ENCODE data around the gene LTBP1.
"Not testable (repeated sequence)": the region's sequence is repeated elsewhere in the genome, so short reads cannot be mapped to it uniquely, and the experiment has no call there.

Gene LTBP1

DNA sequence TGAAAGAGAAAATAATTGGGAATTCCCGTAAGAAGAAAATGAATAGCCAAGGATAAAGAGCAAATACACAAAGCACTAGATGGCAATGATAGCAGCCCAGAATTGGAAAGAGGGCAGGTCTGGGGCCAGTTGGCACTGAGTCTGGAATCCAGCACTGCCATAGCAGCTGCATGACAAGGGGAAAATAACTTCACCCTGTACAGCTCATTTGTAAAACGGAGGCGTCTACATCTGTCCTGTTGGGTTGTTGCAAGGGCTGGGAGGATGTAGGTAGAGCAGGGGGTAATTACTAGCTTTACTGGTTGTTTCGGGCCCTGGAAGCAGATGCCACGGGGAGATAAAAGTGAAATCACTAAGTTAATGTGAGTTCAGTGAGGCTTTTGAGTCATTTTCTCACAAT, 419.7 kb downstream of the LTBP1 start:
- TF ChIP-seq, protein P1, sequence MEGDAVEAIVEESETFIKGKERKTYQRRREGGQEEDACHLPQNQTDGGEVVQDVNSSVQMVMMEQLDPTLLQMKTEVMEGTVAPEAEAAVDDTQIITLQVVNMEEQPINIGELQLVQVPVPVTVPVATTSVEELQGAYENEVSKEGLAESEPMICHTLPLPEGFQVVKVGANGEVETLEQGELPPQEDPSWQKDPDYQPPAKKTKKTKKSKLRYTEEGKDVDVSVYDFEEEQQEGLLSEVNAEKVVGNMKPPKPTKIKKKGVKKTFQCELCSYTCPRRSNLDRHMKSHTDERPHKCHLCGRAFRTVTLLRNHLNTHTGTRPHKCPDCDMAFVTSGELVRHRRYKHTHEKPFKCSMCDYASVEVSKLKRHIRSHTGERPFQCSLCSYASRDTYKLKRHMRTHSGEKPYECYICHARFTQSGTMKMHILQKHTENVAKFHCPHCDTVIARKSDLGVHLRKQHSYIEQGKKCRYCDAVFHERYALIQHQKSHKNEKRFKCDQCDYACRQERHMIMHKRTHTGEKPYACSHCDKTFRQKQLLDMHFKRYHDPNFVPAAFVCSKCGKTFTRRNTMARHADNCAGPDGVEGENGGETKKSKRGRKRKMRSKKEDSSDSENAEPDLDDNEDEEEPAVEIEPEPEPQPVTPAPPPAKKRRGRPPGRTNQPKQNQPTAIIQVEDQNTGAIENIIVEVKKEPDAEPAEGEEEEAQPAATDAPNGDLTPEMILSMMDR (IDR thresholded peaks at IDR 0.05; ENCODE audit: low read depth, low read length, missing control alignments) = no peak
- in situ Hi-C loops (cut with HindIII; ENCODE audit: low sequenced_read_pairs) = no loop called here
- H3K4me3 ChIP-seq (ENCODE audit: low read depth, low read length) = no peak overlapping the region
- DNase-seq (ENCODE audit: low read depth) = no peak

DNA sequence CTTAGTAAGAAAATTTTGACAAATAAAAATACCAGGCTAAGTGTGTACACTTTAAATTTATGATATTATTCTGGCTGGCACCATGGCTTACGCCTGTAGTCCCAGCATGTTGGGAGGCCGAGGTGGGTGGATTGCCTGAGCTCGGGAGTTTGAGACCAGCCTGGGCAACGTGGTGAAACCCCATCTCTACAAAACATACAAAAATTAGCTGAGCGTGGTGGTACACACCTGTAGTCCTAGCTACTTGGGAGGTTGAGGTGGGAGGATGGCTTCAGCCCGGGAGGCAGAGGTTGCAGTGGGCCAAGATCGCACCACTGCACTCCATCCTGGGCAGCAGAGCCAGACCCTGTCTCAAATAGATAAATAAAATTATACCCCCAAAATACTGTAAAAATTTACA, 421.8 kb downstream of the LTBP1 start:
- in situ Hi-C loops (cut with HindIII; ENCODE audit: low sequenced_read_pairs); DNase-seq (ENCODE audit: low read depth); H3K4me3 ChIP-seq (ENCODE audit: low read depth, low read length): not testable (repeated sequence)

DNA sequence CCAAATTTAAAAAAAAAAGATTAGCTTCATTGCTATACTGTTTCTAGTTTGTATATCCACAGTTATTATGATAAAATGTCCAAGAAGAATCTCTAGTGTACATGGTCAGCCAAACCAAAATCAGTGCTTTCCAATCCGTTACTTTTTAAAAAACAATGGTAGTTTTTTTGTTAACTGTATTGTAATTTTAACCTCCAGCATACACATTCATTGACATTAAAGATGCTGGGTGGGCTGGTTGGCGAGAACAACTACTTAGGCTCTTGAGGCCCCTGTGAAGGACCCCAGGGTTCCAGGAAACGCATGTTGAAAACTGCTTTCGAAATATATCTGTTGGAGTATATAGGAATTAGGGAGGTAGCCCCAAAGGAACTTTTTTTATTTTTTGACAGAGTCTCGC, 422.4 kb downstream of the LTBP1 start:
- no peak overlapping the region for H3K4me3 ChIP-seq (ENCODE audit: low read depth, low read length)
- DNase-seq (ENCODE audit: low read depth) = no peak
- in situ Hi-C loops (cut with HindIII; ENCODE audit: low sequenced_read_pairs) = no loop called here
- TF ChIP-seq, protein P1 (IDR thresholded peaks at IDR 0.05; ENCODE audit: low read depth, low read length, missing control alignments) = no peak

DNA sequence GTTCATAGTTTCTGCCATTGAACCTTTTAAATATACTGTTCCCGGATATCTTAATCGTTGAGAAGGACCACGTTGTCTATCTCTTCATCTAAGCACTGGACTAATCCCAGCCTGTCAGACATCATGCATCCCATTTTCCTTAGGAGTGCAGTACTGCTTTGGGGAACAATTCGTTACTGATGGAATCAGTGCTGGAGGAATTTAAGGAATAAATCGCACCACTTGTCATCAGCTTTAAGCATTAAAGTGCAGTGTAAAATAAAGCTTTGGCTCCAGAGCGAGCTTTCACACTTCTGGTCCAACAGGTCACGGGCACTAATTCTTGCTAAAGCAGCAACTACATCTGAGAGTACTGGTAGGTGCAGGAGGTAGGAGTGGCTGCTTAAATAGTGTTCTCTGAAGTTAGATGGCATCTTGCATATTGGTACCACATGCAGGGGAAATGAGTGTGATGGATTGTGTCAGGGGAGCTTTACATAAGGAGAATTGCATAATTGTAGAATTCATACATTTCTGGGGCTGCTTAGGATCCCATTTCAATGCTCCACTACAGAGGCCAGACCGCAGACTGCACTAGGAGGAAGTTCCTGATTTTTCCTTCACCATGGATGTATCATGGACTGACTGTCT, 424.0 kb downstream of the LTBP1 start:
- no peak overlapping the region for H3K4me3 ChIP-seq (ENCODE audit: low read depth, low read length)
- TF ChIP-seq, protein P1 (IDR thresholded peaks at IDR 0.05; ENCODE audit: low read depth, low read length, missing control alignments) = no peak
- no peak for DNase-seq (ENCODE audit: low read depth)
- in situ Hi-C loops (cut with HindIII; ENCODE audit: low sequenced_read_pairs) = no loop called here

DNA sequence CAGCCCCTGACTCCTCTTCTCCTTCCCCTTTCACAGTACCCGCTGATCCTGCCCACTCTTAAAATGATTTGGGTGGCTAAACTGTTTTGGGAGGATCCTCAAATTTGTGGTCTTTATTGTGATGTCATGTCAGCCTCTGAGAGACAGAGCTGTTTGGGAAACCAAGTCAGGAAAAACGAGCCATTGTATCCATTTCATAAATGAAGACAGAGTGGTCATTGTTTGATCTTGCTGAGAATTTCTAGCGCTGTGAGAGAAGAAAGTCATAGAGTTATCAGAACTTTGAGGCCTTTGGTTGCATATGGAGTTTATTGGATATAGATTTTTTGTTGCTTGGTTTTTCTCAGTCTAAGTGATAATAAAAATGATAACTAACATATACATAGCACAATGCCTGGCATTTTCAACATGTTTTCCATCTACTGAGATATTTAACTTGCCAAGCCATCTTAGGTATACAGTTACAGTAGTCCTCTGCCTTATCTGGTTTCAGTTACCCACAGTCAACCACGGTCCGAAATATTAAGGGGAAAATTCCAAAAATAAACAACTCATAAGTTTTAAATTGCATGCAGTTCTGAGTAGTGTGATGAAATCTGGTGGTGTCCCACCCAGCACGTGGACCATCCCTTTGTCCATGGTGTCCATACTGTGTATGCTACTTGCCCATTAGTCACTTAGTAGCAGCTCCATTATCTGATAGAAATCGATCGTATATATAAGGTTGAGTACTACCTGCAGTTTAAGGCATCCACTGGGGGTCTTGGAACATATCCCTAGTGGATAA, 424.7 kb downstream of the LTBP1 start:
- DNase-seq (ENCODE audit: low read depth) = no peak
- in situ Hi-C loops (cut with HindIII; ENCODE audit: low sequenced_read_pairs) = no loop called here
- no peak overlapping the region for H3K4me3 ChIP-seq (ENCODE audit: low read depth, low read length)
- TF ChIP-seq, protein P1 (IDR thresholded peaks at IDR 0.05; ENCODE audit: low read depth, low read length, missing control alignments) = no peak

DNA sequence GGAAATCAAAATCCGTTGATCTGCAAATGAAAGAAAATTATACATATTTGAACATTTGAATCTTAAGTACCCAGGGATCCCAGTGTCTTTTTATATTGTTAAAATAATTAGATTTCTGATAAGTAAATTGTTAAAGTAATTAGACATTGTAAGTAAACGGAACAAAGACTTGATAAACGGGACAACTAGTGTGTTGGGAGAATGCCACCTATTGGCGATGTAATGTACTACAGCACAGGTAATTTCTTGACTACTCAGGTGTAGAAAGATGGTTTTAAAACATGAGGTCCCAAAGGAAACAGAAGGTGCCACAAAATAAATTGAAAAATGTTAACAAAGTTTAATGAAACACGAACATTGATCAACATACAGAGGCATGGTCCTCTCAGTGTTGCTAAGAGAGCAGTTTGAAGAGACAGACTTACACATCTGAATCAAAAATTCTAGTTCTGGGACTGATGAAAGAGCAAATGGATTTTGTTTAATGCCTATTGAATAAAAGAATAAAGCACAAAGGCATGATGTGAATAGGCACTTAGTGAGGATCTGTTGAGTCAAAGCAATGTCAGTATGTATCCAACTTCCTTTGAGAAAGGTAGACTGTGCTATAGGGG, 426.3 kb downstream of the LTBP1 start:
- TF ChIP-seq, protein P1 (IDR thresholded peaks at IDR 0.05; ENCODE audit: low read depth, low read length, missing control alignments) = peak; percentile 72
- in situ Hi-C loops (cut with HindIII; ENCODE audit: low sequenced_read_pairs) = no loop called here
- no peak for DNase-seq (ENCODE audit: low read depth)

DNA sequence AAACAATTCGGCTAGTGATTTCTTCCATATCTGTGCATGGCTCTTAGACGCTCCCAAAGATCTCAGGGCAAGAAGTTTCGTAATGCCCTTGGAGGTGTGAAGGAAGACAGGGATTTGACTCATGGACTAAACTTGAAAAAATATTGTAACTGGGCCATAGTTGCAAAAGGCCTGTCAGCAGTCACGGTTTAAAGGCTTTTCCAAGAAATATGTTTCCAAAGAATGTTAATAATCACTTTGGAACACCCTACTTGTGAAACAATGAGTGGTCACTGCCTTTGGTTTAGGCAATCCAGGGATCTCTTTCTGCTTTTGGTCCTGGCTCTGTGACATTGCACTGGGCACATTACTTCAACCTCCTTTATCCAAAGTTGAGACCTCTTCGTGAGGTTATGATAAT, 427.2 kb downstream of the LTBP1 start:
- in situ Hi-C loops (cut with HindIII; ENCODE audit: low sequenced_read_pairs) = no loop called here

More for the DNA sequence above, 426.3 kb downstream of the LTBP1 start:
- no peak overlapping the region for H3K4me3 ChIP-seq (ENCODE audit: low read depth, low read length)

More for the DNA sequence above, 427.2 kb downstream of the LTBP1 start:
- H3K4me3 ChIP-seq (ENCODE audit: low read depth, low read length) = no peak overlapping the region
- no peak for DNase-seq (ENCODE audit: low read depth)
- TF ChIP-seq, protein P1 (IDR thresholded peaks at IDR 0.05; ENCODE audit: low read depth, low read length, missing control alignments) = no peak

All from astrocyte of the cerebellum (primary cell).